Naive thymus-derived CD4-positive, alpha-beta T cell (primary cell): ENCODE data around the gene OR56B1. TPM values are rescaled to one million over a fixed set of nuclear protein-coding genes. Genes with fewer than 3 reads are reported as not detected.

Source experiments
- ATAC-seq: fragments of 150-1000 bp; cut with Tn5 transposase; 2 replicates; pipeline ENCODE4 v1.10.0; 2021; ENCODE audit warnings: mild to moderate bottlenecking, moderate library complexity
- CTCF ChIA-PET: fragments of 350-600 bp; sonication (Branson Sonifier 250); formaldehyde crosslinking; loops from one replicate; lab custom pipeline; 2021; ENCODE audit warnings: antibody characterized with exemption; lab: Charles Lee
- POLR2A ChIA-PET: fragments of 350-600 bp; sonication (Branson Sonifier 250); formaldehyde crosslinking; loops from one replicate; lab custom pipeline; 2021; ENCODE audit warnings: antibody characterized with exemption, inconsistent platforms; lab: Charles Lee
- DNase-seq, 9 donors: peaks; one replicate each; pipeline versions ENCODE4 v3.0.0 to v3.0.0-alpha.2; 2020 to 2022; ENCODE audit warnings: mixed read lengths in 1 of 9
- H3K27ac ChIP-seq: one replicate; pipeline ENCODE4 v1.7.0; 2013; ENCODE audit warnings: mild to moderate bottlenecking, low read depth, low read length, moderate library complexity
- H3K27me3 ChIP-seq, 2 donors: one replicate each; pipeline ENCODE4 v1.7.0; 2013; ENCODE audit warnings: low read length in 2 of 2, mild to moderate bottlenecking in 2 of 2, moderate library complexity in 2 of 2; ENCODE audit not compliant: control insufficient read depth in 2 of 2, insufficient read depth in 2 of 2
- H3K36me3 ChIP-seq, 3 experiments: 1 replicate in 2 of 3; 2 replicates in 1 of 3; pipeline ENCODE4 v1.7.0; 2013; ENCODE audit warnings: low read length in 3 of 3, mild to moderate bottlenecking in 3 of 3, moderate library complexity in 1 of 3; ENCODE audit not compliant: insufficient read depth in 3 of 3, control insufficient read depth in 2 of 3
- H3K4me1 ChIP-seq, 2 donors: one replicate each; pipeline ENCODE4 v1.7.0; 2013; ENCODE audit warnings: low read length in 2 of 2, mild to moderate bottlenecking in 2 of 2, moderate library complexity in 1 of 2; ENCODE audit not compliant: control insufficient read depth in 2 of 2, insufficient read depth in 2 of 2
- H3K4me3 ChIP-seq: 2 replicates; pipeline ENCODE4 v1.7.0; 2013; ENCODE audit warnings: mild to moderate bottlenecking, low read length
- H3K9me3 ChIP-seq, 3 experiments: 1 replicate in 2 of 3; 2 replicates in 1 of 3; pipeline ENCODE4 v1.7.0; 2013; ENCODE audit warnings: low read length in 3 of 3; ENCODE audit not compliant: control insufficient read depth in 2 of 3
- H3K27ac Mint-ChIP-seq, 9 donors: one replicate each; pipeline ENCODE4 v1.8.0; 2020 to 2022; ENCODE audit warnings: mixed read lengths in 9 of 9, mild to moderate bottlenecking in 8 of 9, moderate library complexity in 5 of 9, inconsistent platforms in 2 of 9
- H3K27me3 Mint-ChIP-seq, 5 donors: one replicate each; pipeline ENCODE4 v1.8.0; 2021 to 2022; ENCODE audit warnings: mixed read lengths in 5 of 5, mild to moderate bottlenecking in 1 of 5
- H3K36me3 Mint-ChIP-seq, 5 donors: one replicate each; pipeline ENCODE4 v1.8.0; 2020 to 2022; ENCODE audit warnings: mixed read lengths in 5 of 5, mild to moderate bottlenecking in 3 of 5, inconsistent platforms in 1 of 5
- H3K4me1 Mint-ChIP-seq, 7 donors: one replicate each; pipeline ENCODE4 v1.8.0; 2020 to 2022; ENCODE audit warnings: mixed read lengths in 7 of 7, mild to moderate bottlenecking in 3 of 7, inconsistent platforms in 1 of 7
- H3K4me3 Mint-ChIP-seq, 10 donors: one replicate each; pipeline ENCODE4 v1.8.0; 2020 to 2022; ENCODE audit warnings: mild to moderate bottlenecking in 10 of 10, mixed read lengths in 10 of 10, moderate library complexity in 6 of 10, inconsistent platforms in 2 of 10
- H3K9me3 Mint-ChIP-seq, 11 donors: one replicate each; pipeline ENCODE4 v1.8.0; 2020 to 2022; ENCODE audit warnings: mixed read lengths in 11 of 11, mild to moderate bottlenecking in 4 of 11, inconsistent platforms in 1 of 11, moderate library complexity in 1 of 11
- intact Hi-C, 2 donors: fragments of 100-400 bp; cut with micrococcal nuclease; formaldehyde crosslinking; loops; one replicate each; pipeline ENCODE4 v1.15.1; 2023
- polyA plus RNA-seq, 2 donors: library from polyadenylated mRNA; unstranded; fragments of 300-500 nt; fragmentation: Illumina TruSeq; gene quantifications; one replicate each; pipeline ENCODE4 v1.2.3, GENCODE V29; 2021
- total RNA-seq, 6 experiments: library from RNA in 5 of 6; stranded (reverse) in 5 of 6; gene quantifications; 1 replicate in 5 of 6; 2 replicates in 1 of 6; pipeline ENCODE4 v1.2.3 and lab custom pipeline; 2021 to 2026

Gene OR56B1
- total and polyA plus RNA-seq, 7 experiments from 2014 or later: 0.11 to 1.4 (median 0.65) TPM; not detected in 1

DNA sequence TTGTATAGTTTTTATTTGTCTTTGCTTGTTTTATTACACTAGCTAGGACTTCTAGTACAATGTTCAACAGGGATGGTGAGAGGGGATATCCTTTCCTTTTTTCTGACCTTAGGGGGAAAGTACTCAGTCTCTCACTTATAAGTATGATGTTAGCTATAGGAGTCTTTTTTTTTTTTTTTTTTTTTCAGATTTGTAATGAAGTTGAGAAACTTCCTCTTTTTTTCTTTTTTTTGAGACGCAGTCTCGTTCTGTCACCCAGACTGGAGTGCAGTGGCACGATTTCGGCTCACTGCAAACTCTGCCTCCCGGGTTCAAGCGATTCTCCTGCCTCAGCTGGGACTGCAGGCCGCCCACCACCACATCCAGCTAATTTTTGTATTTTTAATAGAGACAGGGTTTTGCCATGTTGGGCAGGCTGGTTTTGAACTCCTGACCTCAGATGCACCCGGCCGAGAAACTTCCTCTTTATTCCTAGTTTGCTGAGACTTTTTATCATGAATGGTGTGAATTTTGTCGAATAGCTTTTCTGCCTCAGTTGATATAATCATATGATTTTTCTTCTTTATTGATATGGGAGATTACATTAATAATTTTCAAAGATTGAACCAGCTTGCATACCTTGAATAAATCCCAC lies 35.7 kb upstream of the OR56B1 start:
- Histone ChIP-seq H3K36me3 (peaks cover 3 to 49% (median 25%) of the 10 kb centered on the region in 3 experiments), H3K27me3 (no peaks in the 10 kb centered on the region), H3K4me1 (peaks cover 14 to 19% of the 10 kb centered on the region in 2 donors), H3K27ac (no peak overlapping the region), H3K9me3 (no peaks in the 10 kb centered on the region), H3K4me3 (no peak overlapping the region)
- Mint-ChIP-seq H3K27me3 (no peaks in the 10 kb centered on the region), H3K4me3 (peak overlapping the region in 8 of 10 donors; percentile 10 to 42 (median 21)), H3K9me3 (no peaks in the 10 kb centered on the region), H3K4me1 (peaks cover 33 to 77% (median 72%) of the 10 kb centered on the region in 7 donors), H3K36me3 (peaks cover 14 to 63% (median 49%) of the 10 kb centered on the region in 5 donors), H3K27ac (peak overlapping the region in 5 of 9 donors; percentile 23 to 82 (median 71))
- no peak for ATAC-seq
- intact Hi-C loops: loop anchor here (1.0 to 2.0 kb wide), 3 partner anchors 11 to 16 kb away; partner anchors contain the start of genes TRIM22 (in 1 of the 2) and TRIM5 (in 1 of the 2)
- ChIA-PET CTCF (interaction anchor here (1.4 to 2.2 kb wide), 3 partner anchors 9 to 17 kb away, joined by 3 to 14 read pairs (median 4); partner anchors contain the start of gene TRIM5), POLR2A (interaction anchor here (0.6 to 2.9 kb wide), 6 partner anchors 11 to 586 kb away, joined by 3 to 18 read pairs (median 4); partner anchors contain the start of genes TRIM22 and TRIM5)
- no peak for DNase-seq

- H3K4me1 Mint-ChIP-seq: peaks cover 29 to 72% (median 66%) of the 10 kb centered on the region in 7 donors
- intact Hi-C loops: loop anchor here (1.0 to 2.0 kb wide), 3 partner anchors 12 to 17 kb away; partner anchors contain the start of genes TRIM22 (in 1 of the 2) and TRIM5 (in 1 of the 2)
- ChIA-PET POLR2A (interaction anchor here (0.6 to 2.9 kb wide), 4 partner anchors 11 to 586 kb away, joined by 3 to 18 read pairs (median 8); partner anchors contain the start of genes TRIM22 and TRIM5), CTCF (interaction anchor here (0.9 to 2.2 kb wide), 3 partner anchors 11 to 17 kb away, joined by 3 to 14 read pairs (median 4); partner anchors contain the start of gene TRIM5)
- Histone ChIP-seq H3K9me3 (no peaks in the 10 kb centered on the region), H3K4me3 (no peak overlapping the region), H3K36me3 (peaks cover 3 to 50% (median 29%) of the 10 kb centered on the region in 3 experiments), H3K27ac (no peak overlapping the region), H3K27me3 (no peaks in the 10 kb centered on the region), H3K4me1 (peaks cover 8 to 22% of the 10 kb centered on the region in 2 donors)
- H3K4me3 Mint-ChIP-seq: peak overlapping the region in 4 of 10 donors; percentile 10 to 42 (median 25)
- H3K27me3 Mint-ChIP-seq: no peaks in the 10 kb centered on the region
- ATAC-seq (no peak), DNase-seq (no peak)
- H3K9me3 Mint-ChIP-seq: no peaks in the 10 kb centered on the region
- peak overlapping the region in 6 of 9 donors; percentile 21 to 82 (median 38) for H3K27ac Mint-ChIP-seq
- H3K36me3 Mint-ChIP-seq: peaks cover 12 to 62% (median 51%) of the 10 kb centered on the region in 5 donors
Observed at GRCh38 chr11:5701055-5701577, 35.1 kb upstream of the OR56B1 start.

DNA sequence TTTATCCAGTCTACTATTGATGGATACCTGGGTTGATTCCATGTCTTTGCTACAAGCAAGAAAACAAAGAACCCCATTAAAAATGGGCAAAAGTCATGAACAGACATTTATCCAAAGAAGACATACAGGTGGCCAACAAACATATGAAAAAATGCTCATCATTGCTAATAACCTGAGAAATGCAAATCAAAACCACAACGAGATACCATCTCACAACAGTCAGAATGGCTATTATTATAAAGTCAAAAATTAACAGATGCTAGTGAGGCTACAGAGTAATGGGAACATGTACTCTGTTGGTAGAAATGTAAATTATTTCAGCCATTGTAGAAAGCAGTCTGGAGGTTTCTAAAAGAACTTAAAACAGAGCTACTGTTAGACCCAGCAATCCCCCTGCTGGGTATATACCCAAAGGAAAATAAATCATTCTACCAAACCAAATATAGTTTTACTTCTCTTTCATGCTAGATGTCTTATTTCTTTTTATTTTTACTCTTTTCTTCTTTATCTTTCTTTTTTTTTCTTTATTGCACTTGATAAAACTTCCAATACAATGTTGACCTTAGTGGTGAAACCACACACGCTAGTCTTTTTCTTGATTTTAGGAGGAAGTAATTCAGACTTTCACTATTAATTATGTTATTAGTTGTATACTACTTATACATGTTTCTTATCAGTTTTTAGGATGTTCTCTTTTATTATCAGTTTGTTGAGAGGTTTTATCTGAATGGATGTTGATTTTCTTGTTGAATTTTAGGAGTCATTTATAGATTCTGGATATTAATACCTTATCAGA lies 32.3 kb upstream of the OR56B1 start:
- ATAC-seq (no peak), DNase-seq (no peak)
- Mint-ChIP-seq H3K4me1 (peaks cover 11 to 53% (median 41%) of the 10 kb centered on the region in 7 donors), H3K36me3 (peaks cover 12 to 54% (median 43%) of the 10 kb centered on the region in 5 donors), H3K9me3 (no peaks in the 10 kb centered on the region), H3K27ac (peak overlapping the region in 7 of 9 donors; percentile 9 to 82 (median 61)), H3K4me3 (peak overlapping the region in 1 of 10 donors; percentile 42), H3K27me3 (no peaks in the 10 kb centered on the region)
- intact Hi-C loops: loop anchor here in 1 of 2 donors (2.0 kb wide), 1 partner anchor 13 kb away; no protein-coding TSS in a partner anchor
- no peak overlapping the region for H3K4me3 ChIP-seq
- peaks cover 5 to 22% of the 10 kb centered on the region in 2 donors for H3K4me1 ChIP-seq
- no peaks in the 10 kb centered on the region for H3K9me3 ChIP-seq
- no peaks in the 10 kb centered on the region for H3K27me3 ChIP-seq
- CTCF ChIA-PET: no interaction called here
- POLR2A ChIA-PET: interaction anchor here (0.6 to 2.1 kb wide), 3 partner anchors 14 to 1527 kb away, joined by 3 to 7 read pairs (median 3); partner anchors contain the start of gene TRIM22
- peaks cover 19 to 49% (median 38%) of the 10 kb centered on the region in 3 experiments for H3K36me3 ChIP-seq
- H3K27ac ChIP-seq: no peak overlapping the region

GRCh38 chr11:5705688-5706087 lies 30.6 kb upstream of the OR56B1 start:
- Histone ChIP-seq H3K4me3 (no peak overlapping the region), H3K4me1 (peaks cover 5 to 22% of the 10 kb centered on the region in 2 donors), H3K36me3 (peaks cover 22 to 58% (median 26%) of the 10 kb centered on the region in 3 experiments), H3K27me3 (no peaks in the 10 kb centered on the region), H3K9me3 (no peaks in the 10 kb centered on the region), H3K27ac (no peak overlapping the region)
- peak overlapping the region in 8 of 9 donors; percentile 24 to 82 (median 58) for H3K27ac Mint-ChIP-seq
- ATAC-seq (no peak), DNase-seq (no peak)
- H3K4me3 Mint-ChIP-seq: no peak overlapping the region
- no peaks in the 10 kb centered on the region for H3K9me3 Mint-ChIP-seq
- H3K27me3 Mint-ChIP-seq: no peaks in the 10 kb centered on the region
- peaks cover 12 to 55% (median 37%) of the 10 kb centered on the region in 5 donors for H3K36me3 Mint-ChIP-seq
- POLR2A ChIA-PET: interaction anchor here (0.6 to 1.7 kb wide), 3 partner anchors 12 to 104 kb away, joined by 4 to 7 read pairs (median 5); partner anchors contain the start of gene TRIM22
- intact Hi-C loops: loop anchor here in 1 of 2 donors (2.0 kb wide), 1 partner anchor 15 kb away; no protein-coding TSS in a partner anchor
- peaks cover 10 to 43% (median 32%) of the 10 kb centered on the region in 7 donors for H3K4me1 Mint-ChIP-seq
- CTCF ChIA-PET: interaction anchor here (1.2 to 1.6 kb wide), 2 partner anchors 16 to 21 kb away, joined by 6 read pairs; partner anchors contain the start of genes TRIM22 and TRIM5

GRCh38 chr11:5712507-5712906 lies 23.7 kb upstream of the OR56B1 start:
- POLR2A ChIA-PET: interaction anchor here (3.9 kb wide), 1 partner anchor 27 kb away, joined by 22 read pairs; the partner anchor contains the start of gene TRIM5
- Histone ChIP-seq H3K27ac (no peak overlapping the region), H3K36me3 (peaks cover 9 to 24% (median 9%) of the 10 kb centered on the region in 3 experiments), H3K4me1 (no peaks in the 10 kb centered on the region), H3K27me3 (no peaks in the 10 kb centered on the region), H3K9me3 (no peaks in the 10 kb centered on the region), H3K4me3 (no peak overlapping the region)
- H3K4me1 Mint-ChIP-seq: peaks cover 0 to 13% (median 4%) of the 10 kb centered on the region in 7 donors
- ATAC-seq (peak; percentile 42), DNase-seq (peak in 3 of 9 donors; percentile 8 to 33 (median 22))
- no peaks in the 10 kb centered on the region for H3K27me3 Mint-ChIP-seq
- H3K4me3 Mint-ChIP-seq: no peak overlapping the region
- H3K9me3 Mint-ChIP-seq: peaks cover 0 to 5% (median 2%) of the 10 kb centered on the region in 11 donors
- peak overlapping the region in 7 of 9 donors; percentile 6 to 83 (median 19) for H3K27ac Mint-ChIP-seq
- intact Hi-C loops: loop anchor here (1.0 to 5.0 kb wide), 7 partner anchors 23 to 235 kb away; partner anchors contain the start of genes TRIM22 (in 1 of the 2) and TRIM34 (in 1 of the 2)
- CTCF ChIA-PET: interaction anchor here (0.6 to 1.6 kb wide), 4 partner anchors 11 to 670 kb away, joined by 3 to 10 read pairs (median 6); partner anchors contain the start of gene TRIM5
- peaks cover 5 to 34% (median 12%) of the 10 kb centered on the region in 5 donors for H3K36me3 Mint-ChIP-seq
